Neural cell (in vitro differentiated cells): ENCODE results near the gene AQP9. TPM values are rescaled to one million over a fixed set of nuclear protein-coding genes. Genes with fewer than 3 reads are reported as not detected.

Experiments
- H2AFZ ChIP-seq: fragments of 200-600, 300-800 bp; sonication (generic), shearing (Covaris generic); 2 replicates; pipeline ENCODE4 v1.6.0; 2014; ENCODE audit warnings: low read depth, mild to moderate bottlenecking, antibody characterized with exemption, low read length, moderate library complexity
- H3F3A ChIP-seq: fragments of 200-600 bp; shearing (Covaris generic); 2 replicates; pipeline ENCODE4 v1.6.1; 2016; ENCODE audit warnings: mild to moderate bottlenecking, moderate library complexity, mixed read lengths, antibody characterized with exemption, low read length; ENCODE audit not compliant: insufficient read depth, poor library complexity, severe bottlenecking
- H3K27ac ChIP-seq: fragments of 200-600, 300-800 bp; sonication (generic), shearing (Covaris generic); 2 replicates; pipeline ENCODE4 v1.5.1; 2014; ENCODE audit warnings: mild to moderate bottlenecking, low read length, moderate library complexity
- H3K27me3 ChIP-seq: fragments of 300-800, 200-600 bp; sonication (generic), shearing (Covaris generic); 2 replicates; pipeline ENCODE4 v1.6.0; 2014; ENCODE audit warnings: mild to moderate bottlenecking, low read depth, low read length, moderate library complexity; ENCODE audit not compliant: insufficient read depth
- H3K36me3 ChIP-seq: fragments of 300-800, 200-600 bp; sonication (generic), shearing (Covaris generic); 2 replicates; pipeline ENCODE4 v1.5.1; 2014; ENCODE audit warnings: mild to moderate bottlenecking, antibody characterized with exemption, low read length, moderate library complexity; ENCODE audit not compliant: insufficient read depth
- H3K4me2 ChIP-seq: fragments of 300-800, 200-600 bp; sonication (generic), shearing (Covaris generic); 2 replicates; pipeline ENCODE4 v1.6.0; 2014; ENCODE audit warnings: mild to moderate bottlenecking, low read length
- H3K4me3 ChIP-seq: fragments of 300-800, 200-600 bp; sonication (generic), shearing (Covaris generic); 2 replicates; pipeline ENCODE4 v1.5.1; 2014; ENCODE audit warnings: mild to moderate bottlenecking, low read length, moderate library complexity
- H3K79me2 ChIP-seq: fragments of 200-600 bp; shearing (Covaris generic); replicated peaks from 2 replicates; pipeline ENCODE4 v1.6.0; 2014; ENCODE audit warnings: mild to moderate bottlenecking, low read length, moderate library complexity; ENCODE audit not compliant: insufficient read depth
- H3K9ac ChIP-seq: fragments of 300-800, 200-600 bp; sonication (generic), shearing (Covaris generic); 2 replicates; pipeline ENCODE4 v1.6.1; 2016; ENCODE audit warnings: mild to moderate bottlenecking, low read length, mixed read lengths
- H3K9me2 ChIP-seq: fragments of 200-600 bp; shearing (Covaris generic); 2 replicates; pipeline ENCODE4 v1.6.1; 2016; ENCODE audit warnings: mild to moderate bottlenecking, low read length, mixed read lengths; ENCODE audit not compliant: insufficient read depth
- H3K9me3 ChIP-seq: fragments of 200-600, 300-800 bp; sonication (generic), shearing (Covaris generic); 2 replicates; pipeline ENCODE4 v1.6.1; 2016; ENCODE audit warnings: mild to moderate bottlenecking, mixed run types, low read length, moderate library complexity, mixed read lengths
- H4K20me1 ChIP-seq: fragments of 200-600 bp; shearing (Covaris generic); 2 replicates; pipeline ENCODE4 v1.6.1; 2016; ENCODE audit warnings: mild to moderate bottlenecking, mixed run types; ENCODE audit not compliant: insufficient read depth
- CTCF ChIP-seq: fragments of 450-650 bp; IDR thresholded peaks from 2 replicates; pipeline ENCODE4 v1.5.1; 2014; ENCODE audit warnings: antibody characterized with exemption, mild to moderate bottlenecking, moderate library complexity; ENCODE audit not compliant: poor library complexity, severe bottlenecking
- EP300 ChIP-seq: fragments of 450-650 bp; conservative IDR thresholded peaks from 2 replicates; pipeline ENCODE4 v1.6.1; 2014; ENCODE audit warnings: antibody characterized with exemption, mild to moderate bottlenecking, moderate library complexity; ENCODE audit not compliant: poor library complexity, severe bottlenecking
- EZH2 ChIP-seq: fragments of 200-600, 300-800 bp; shearing (Covaris generic), sonication (generic); IDR thresholded peaks from 2 replicates; pipeline ENCODE4 v1.6.1; 2014; ENCODE audit warnings: antibody characterized with exemption, low read length, borderline replicate concordance, mild to moderate bottlenecking; ENCODE audit not compliant: insufficient read depth, poor library complexity, severe bottlenecking
- MXI1 ChIP-seq: fragments of 450-650 bp; conservative IDR thresholded peaks from 2 replicates; pipeline ENCODE4 v1.6.1; 2014; ENCODE audit warnings: antibody characterized with exemption, mild to moderate bottlenecking; ENCODE audit not compliant: poor library complexity, severe bottlenecking
- POLR2AphosphoS5 ChIP-seq: IDR thresholded peaks from 2 replicates; pipeline ENCODE4 v1.6.1; 2012
- RAD21 ChIP-seq: fragments of 450-650 bp; conservative IDR thresholded peaks from 2 replicates; pipeline ENCODE4 v1.6.1; 2014; ENCODE audit warnings: antibody characterized with exemption, mild to moderate bottlenecking, moderate library complexity
- REST ChIP-seq: IDR thresholded peaks from 2 replicates; pipeline ENCODE4 v1.6.1; 2012; ENCODE audit warnings: borderline replicate concordance
- SMC3 ChIP-seq: fragments of 450-650 bp; conservative IDR thresholded peaks from 2 replicates; pipeline ENCODE4 v1.6.1; 2014; ENCODE audit warnings: antibody characterized with exemption, mild to moderate bottlenecking, moderate library complexity; ENCODE audit not compliant: poor library complexity
- TAF1 ChIP-seq: IDR thresholded peaks from 2 replicates; pipeline ENCODE4 v1.6.1; 2012; ENCODE audit warnings: low read depth
- polyA plus RNA-seq: library from polyadenylated mRNA; depleted of rRNA; stranded (reverse); fragments of >200 nt; gene quantifications from 2 replicates; pipeline ENCODE4 v1.2.3, GENCODE V29; 2014

AQP9 gene
- polyA plus RNA-seq, 1 donor from 2014 or later, result not detected

GRCh38 chr15:58114388-58114787 is 23.8 kb upstream of the AQP9 start:
- Histone ChIP-seq H3K27ac (no peak overlapping the region), H3K36me3 (no peaks in the 10 kb centered on the region), H3K4me3 (no peak overlapping the region), H4K20me1 (no peaks in the 10 kb centered on the region), H3K4me2 (no peak overlapping the region), H3F3A (no peaks in the 10 kb centered on the region), H3K9me3 (no peaks in the 10 kb centered on the region), H3K79me2 (no peaks in the 10 kb centered on the region), H3K9ac (no peak overlapping the region), H3K27me3 (no peaks in the 10 kb centered on the region), H2AFZ (no peak overlapping the region), H3K9me2 (no peaks in the 10 kb centered on the region)
- TF ChIP-seq EP300 (no peak), REST (no peak)

GRCh38 chr15:58114812-58115211 is 23.4 kb upstream of the AQP9 start:
- no peaks in the 10 kb centered on the region for H3K9me2 ChIP-seq
- TF ChIP-seq EZH2 (no peak), REST (no peak), EP300 (no peak), POLR2AphosphoS5 (no peak), RAD21 (no peak), MXI1 (no peak), SMC3 (no peak), CTCF (no peak), TAF1 (no peak)

More at GRCh38 chr15:58114812-58115211, 23.4 kb upstream of the AQP9 start:
- Histone ChIP-seq H4K20me1 (no peaks in the 10 kb centered on the region), H3K27me3 (no peaks in the 10 kb centered on the region), H3K4me3 (no peak overlapping the region), H3F3A (no peaks in the 10 kb centered on the region), H3K36me3 (no peaks in the 10 kb centered on the region), H2AFZ (no peak overlapping the region), H3K9ac (no peak overlapping the region), H3K4me2 (no peak overlapping the region), H3K79me2 (no peaks in the 10 kb centered on the region), H3K9me3 (no peaks in the 10 kb centered on the region), H3K27ac (no peak overlapping the region)
